Measurements from ENCODE around the gene OSTN.

- TF ChIP-seq CTCF (conservative IDR thresholded peaks at IDR 0.05; ENCODE audit: low read length) (no peak), EZH2phosphoT487 (IDR thresholded peaks at IDR 0.05; ENCODE audit: borderline replicate concordance, low read depth, low read length) (no peak)
Observed at GRCh38 chr3:191165802-191166201, 33.2 kb upstream of the OSTN start.
